DOHH2 (cell line): Measurements from ENCODE around the gene HOXB3.

Experiments used
- H3F3A ChIP-seq: fragments of 200-600 bp; sonication (generic), shearing (Covaris generic); 2 replicates; pipeline ENCODE4 v1.6.0; 2016; ENCODE audit warnings: antibody characterized with exemption, mild to moderate bottlenecking; ENCODE audit not compliant: control insufficient read depth, insufficient read depth
- H3K27ac ChIP-seq: fragments of 200-600 bp; sonication (generic); 2 replicates; pipeline ENCODE4 v1.5.1; 2014; ENCODE audit warnings: low read depth, mild to moderate bottlenecking, low read length, moderate library complexity
- H3K27me3 ChIP-seq: fragments of 200-600 bp; sonication (generic); 2 replicates; pipeline ENCODE4 v1.6.1; 2014; ENCODE audit warnings: mild to moderate bottlenecking, low read length, mixed read lengths; ENCODE audit not compliant: control insufficient read depth
- H3K36me3 ChIP-seq: fragments of 200-600 bp; sonication (generic); 2 replicates; pipeline ENCODE4 v1.6.1; 2014; ENCODE audit warnings: mild to moderate bottlenecking, low read length, moderate library complexity, mixed read lengths; ENCODE audit not compliant: control insufficient read depth
- H3K4me1 ChIP-seq: fragments of 200-600 bp; sonication (generic); 2 replicates; pipeline ENCODE4 v1.6.1; 2014; ENCODE audit warnings: mild to moderate bottlenecking, low read length, mixed read lengths; ENCODE audit not compliant: control insufficient read depth
- H3K4me2 ChIP-seq: fragments of 200-600 bp; sonication (generic); 2 replicates; pipeline ENCODE4 v1.6.0; 2014; ENCODE audit warnings: mild to moderate bottlenecking, low read length, moderate library complexity
- H3K4me3 ChIP-seq: fragments of 200-600 bp; sonication (generic); 2 replicates; pipeline ENCODE4 v1.5.1; 2014; ENCODE audit warnings: mild to moderate bottlenecking, low read length, mixed read lengths
- H3K79me2 ChIP-seq: fragments of 200-600 bp; sonication (generic); 2 replicates; pipeline ENCODE4 v1.6.1; 2014; ENCODE audit warnings: mild to moderate bottlenecking, low read length, mixed read lengths; ENCODE audit not compliant: control insufficient read depth
- H3K9me2 ChIP-seq: fragments of 200-600 bp; sonication (generic); replicated peaks from 2 replicates; pipeline ENCODE4 v1.6.1; 2014; ENCODE audit warnings: mild to moderate bottlenecking, low read length, mixed read lengths; ENCODE audit not compliant: control insufficient read depth
- H3K9me3 ChIP-seq: fragments of 200-600 bp; sonication (generic); 2 replicates; pipeline ENCODE4 v1.6.1; 2014; ENCODE audit warnings: antibody characterized with exemption, low read length, mixed read lengths; ENCODE audit not compliant: control insufficient read depth, insufficient read depth
- H4K20me1 ChIP-seq: fragments of 200-600 bp; sonication (generic); 2 replicates; pipeline ENCODE4 v1.6.0; 2014; ENCODE audit warnings: low read depth, mild to moderate bottlenecking, antibody characterized with exemption, low read length, moderate library complexity; ENCODE audit not compliant: control insufficient read depth, insufficient read depth
- CTCF ChIP-seq: fragments of 200-600 bp; sonication (generic); IDR thresholded peaks from one replicate; pipeline ENCODE4 v1.5.1; 2014; ENCODE audit warnings: antibody characterized with exemption, mild to moderate bottlenecking, low read depth, low read length; ENCODE audit not compliant: poor library complexity, severe bottlenecking
- EZH2phosphoT487 ChIP-seq: fragments of 200-600 bp; sonication (generic); IDR thresholded peaks from 2 replicates; pipeline ENCODE4 v1.6.1; 2017; ENCODE audit warnings: borderline replicate concordance, mild to moderate bottlenecking, antibody characterized with exemption, low read length, moderate library complexity, mixed read lengths

Gene HOXB3

DNA sequence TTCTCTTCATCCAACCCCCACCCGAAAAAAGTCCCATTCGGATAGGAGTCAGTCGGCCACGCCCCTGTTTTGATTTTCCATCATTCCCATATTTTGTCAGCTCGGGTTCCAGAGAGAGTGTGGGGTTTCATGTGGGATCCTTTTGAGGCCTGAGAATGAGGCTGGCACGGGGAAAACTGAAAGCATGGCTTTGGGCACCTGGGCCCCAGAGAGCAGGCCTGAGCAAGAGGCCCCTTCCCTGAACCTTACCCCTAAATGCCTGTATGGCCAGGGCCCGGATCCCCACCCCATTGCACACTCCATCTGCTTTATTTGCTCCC is 7.3 kb downstream of the HOXB3 start:
- Histone ChIP-seq H3K79me2 (peaks cover under 1% of the 10 kb centered on the region), H3K27ac (no peak overlapping the region), H3F3A (peaks cover 9% of the 10 kb centered on the region; the same call in 1 of the 2 replicates), H3K4me2 (no peak overlapping the region), H3K4me3 (no peak overlapping the region), H3K4me1 (peaks cover 34% of the 10 kb centered on the region), H3K9me2 (no peaks in the 10 kb centered on the region), H3K27me3 (peaks cover 83% of the 10 kb centered on the region), H3K36me3 (no peaks in the 10 kb centered on the region), H3K9me3 (no peaks in the 10 kb centered on the region), H4K20me1 (peaks cover 7% of the 10 kb centered on the region; the same call in 1 of the 2 replicates)
- no peak for TF ChIP-seq CTCF
- no peak for TF ChIP-seq EZH2phosphoT487

- TF ChIP-seq EZH2phosphoT487 (0 out of 2 replicates have a peak, but pooled peaks have one; percentile 22), CTCF (no peak)
- H3K4me1 ChIP-seq = peaks cover 29% of the 10 kb centered on the region
- no peak overlapping the region for H3K27ac ChIP-seq
- H4K20me1 ChIP-seq = 0 out of 2 replicates have a peak, but pooled peaks cover 3% of the 10 kb centered on the region
- no peak overlapping the region for H3K4me3 ChIP-seq
- peaks cover 56% of the 10 kb centered on the region for H3K27me3 ChIP-seq
- peaks cover 4% of the 10 kb centered on the region; the same call in 1 of the 2 replicates for H3K36me3 ChIP-seq
- H3K9me2 ChIP-seq = no peaks in the 10 kb centered on the region
- H3K4me2 ChIP-seq = peak overlapping the region; percentile 12; the same call in 1 of the 2 replicates
- H3K79me2 ChIP-seq = peaks cover 12% of the 10 kb centered on the region
- H3F3A ChIP-seq = peaks cover 9% of the 10 kb centered on the region; the same call in 1 of the 2 replicates
- H3K9me3 ChIP-seq = no peaks in the 10 kb centered on the region
Observed at GRCh38 chr17:48579760-48580554, 10.1 kb downstream of the HOXB3 start.

- peaks cover 9% of the 10 kb centered on the region; the same call in 1 of the 2 replicates for H3F3A ChIP-seq
- peaks cover 4% of the 10 kb centered on the region; the same call in 1 of the 2 replicates for H3K36me3 ChIP-seq
- peak overlapping the region; percentile 78 for H3K4me3 ChIP-seq
- H3K9me3 ChIP-seq = no peaks in the 10 kb centered on the region
- no peak for TF ChIP-seq EZH2phosphoT487
- TF ChIP-seq CTCF = no peak
- 0 out of 2 replicates have a peak, but pooled peaks cover 3% of the 10 kb centered on the region for H4K20me1 ChIP-seq
- peaks cover 52% of the 10 kb centered on the region for H3K27me3 ChIP-seq
- H3K79me2 ChIP-seq = peaks cover 12% of the 10 kb centered on the region
- H3K27ac ChIP-seq = no peak overlapping the region
- H3K4me1 ChIP-seq = peaks cover 29% of the 10 kb centered on the region
- no peaks in the 10 kb centered on the region for H3K9me2 ChIP-seq
- H3K4me2 ChIP-seq = peak overlapping the region; percentile 70
Observed at GRCh38 chr17:48579471-48579759, 10.6 kb downstream of the HOXB3 start.
